Heart right ventricle (tissue), 16 donors: ENCODE measurements around the gene PRLR. TPM values are rescaled to one million over a fixed set of nuclear protein-coding genes. Genes with fewer than 3 reads are reported as not detected.

ENCODE experiments used
- ATAC-seq, 8 donors: fragments of 200-7000 bp; cut with Tn5 transposase; one replicate each; pipeline ENCODE4 v1.9.1; 2020; ENCODE audit warnings: mild to moderate bottlenecking in 8 of 8, moderate library complexity in 8 of 8, moderate number of reproducible peaks in 1 of 8
- DNase-seq, 2 donors: peaks; one replicate each; pipeline ENCODE4 v3.0.0-alpha.2; 2020
- H3K27ac ChIP-seq, 10 donors: fragments of 200-600 bp; sonication (generic) in 2 of 10; one replicate each; pipeline versions ENCODE4 v1.5.0 to v1.8.0; 2020 to 2022; ENCODE audit warnings: mild to moderate bottlenecking in 3 of 10
- H3K27me3 ChIP-seq, 7 donors: fragments of 200-600 bp; one replicate each; pipeline ENCODE4 v1.8.0; 2021 to 2022; ENCODE audit warnings: mild to moderate bottlenecking in 2 of 7
- H3K36me3 ChIP-seq, 9 donors: fragments of 200-600 bp; sonication (generic) in 1 of 9; one replicate each; pipeline versions ENCODE4 v1.5.0 to v1.8.0; 2020 to 2022; ENCODE audit warnings: mild to moderate bottlenecking in 2 of 9
- H3K4me1 ChIP-seq, 9 donors: fragments of 200-600 bp; sonication (generic) in 1 of 9; one replicate each; pipeline versions ENCODE4 v1.5.0 to v1.8.0; 2020 to 2022; ENCODE audit warnings: mild to moderate bottlenecking in 4 of 9
- H3K4me3 ChIP-seq, 10 donors: fragments of 200-600 bp; sonication (generic) in 2 of 10; one replicate each; pipeline versions ENCODE4 v1.5.0 to v1.8.0; 2020 to 2022; ENCODE audit warnings: mild to moderate bottlenecking in 7 of 10, moderate library complexity in 2 of 10
- H3K9me3 ChIP-seq, 11 donors: fragments of 200-600 bp in 10 of 11; sonication (generic) in 2 of 11; one replicate each; pipeline versions ENCODE4 v1.5.0 to v1.8.0; 2013 to 2022; ENCODE audit warnings: mild to moderate bottlenecking in 2 of 11, control low read depth in 1 of 11, moderate library complexity in 1 of 11
- WGBS, 2 donors: extraction: QIAGEN DNeasy Blood & Tissue Kit; methylation state at CpG; one replicate each; pipeline ENCODE4 v1.1.7; 2013; ENCODE audit warnings: inconsistent platforms in 1 of 2; 5-methylcytosine and 5-hydroxymethylcytosine counted together
- intact Hi-C, 10 donors: fragments of 100-400 bp; cut with DNase I; formaldehyde crosslinking; loops; one replicate each; pipeline versions ENCODE4 v1.11.1 to v1.14.2; 2022
- polyA plus RNA-seq, 2 donors: library from polyadenylated mRNA; stranded (reverse); fragments of 200-250 nt; gene quantifications; one replicate each; pipeline ENCODE4 v1.2.3, GENCODE V29; 2013
- total RNA-seq, 10 donors: library from RNA; stranded (reverse); fragmentation: NEBNext Ultra II Directional in 3 of 10; extraction: Animal tissue kit (Norgen Biotek cat#: 25700) in 3 of 10; gene quantifications; one replicate each; pipeline versions ENCODE4 v1.2.1 to v1.2.4, GENCODE V29; 2021 to 2023
- TF ChIP-seq, protein P1 (sequence below), 9 donors: fragments of 200-600 bp; sonication (generic) in 2 of 9; IDR thresholded peaks; one replicate each; pipeline versions ENCODE4 v1.5.0 to v1.8.0; 2021 to 2022; ENCODE audit warnings: antibody characterized with exemption in 9 of 9, mild to moderate bottlenecking in 5 of 9, moderate library complexity in 1 of 9
- donor health status: Arrhythmogenic right ventricular cardiomyopathy.
- donor health status: ischemic (EF 13 %, LVEDD 7.1; RV severe dilation, severe dysfunction).
- donor health status: healthy with polysubstance abuse.
- donor health status: DM: no; HTN: yes; CAD: no.
- donor health status: DM: no; HTN: no; CAD: no.
- donor health status: ischemic (EF 25% LVEDD 6.9; RV normal size, moderate dysfunction).
- donor health status: ischemic (EF 25% LVEDD 5.7; RV mildly dilated, moderate dysfunction).
- donor health status: healthy.
- donor health status: DM: yes; HTN: yes; CAD: no.
- donor health status: Ischemic cardiomyopathy.
- donor health status: ischemic (EF 35%, LVEDD 5.7; RV mildly dilated, moderate dysfunction).
- donor health status: nonischemic (EF 11% LVEDD 7.7; RV severe dilation, severe dysfunction).
- donor health status: DM: yes; HTN: yes; CAD: no.
- donor health status: PGD.
- donor health status: ischemic (EF 29% LVEDD 5.4; RV normal size, mild dysfunction).
- donor health status: nonischemic (EF 23%, LVEDD 6.1; RV moderate dilation, normal function).

PRLR gene
- total and polyA plus RNA-seq, 12 donors = 0.04 to 1.3 (median 0.47) TPM

DNA sequence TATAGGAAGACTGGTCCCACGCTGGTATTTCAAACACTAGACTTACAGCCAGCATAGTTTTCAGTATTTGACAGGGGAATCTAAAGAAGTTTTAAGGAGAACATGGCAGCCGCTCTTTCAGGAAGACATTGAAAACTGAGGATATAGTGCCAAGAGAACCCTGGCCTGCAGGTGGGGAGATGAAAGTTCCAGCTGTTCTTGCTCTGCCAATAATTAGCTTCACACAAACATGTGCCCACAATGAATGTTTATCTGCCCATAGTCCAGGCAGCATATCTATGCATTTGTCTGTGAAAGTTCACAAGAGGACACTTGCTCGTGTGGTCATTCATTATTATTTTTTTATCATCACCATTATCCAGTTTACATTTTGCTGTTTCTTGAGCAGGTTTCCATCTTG, 134.9 kb downstream of the PRLR start:
- TF ChIP-seq, protein P1, sequence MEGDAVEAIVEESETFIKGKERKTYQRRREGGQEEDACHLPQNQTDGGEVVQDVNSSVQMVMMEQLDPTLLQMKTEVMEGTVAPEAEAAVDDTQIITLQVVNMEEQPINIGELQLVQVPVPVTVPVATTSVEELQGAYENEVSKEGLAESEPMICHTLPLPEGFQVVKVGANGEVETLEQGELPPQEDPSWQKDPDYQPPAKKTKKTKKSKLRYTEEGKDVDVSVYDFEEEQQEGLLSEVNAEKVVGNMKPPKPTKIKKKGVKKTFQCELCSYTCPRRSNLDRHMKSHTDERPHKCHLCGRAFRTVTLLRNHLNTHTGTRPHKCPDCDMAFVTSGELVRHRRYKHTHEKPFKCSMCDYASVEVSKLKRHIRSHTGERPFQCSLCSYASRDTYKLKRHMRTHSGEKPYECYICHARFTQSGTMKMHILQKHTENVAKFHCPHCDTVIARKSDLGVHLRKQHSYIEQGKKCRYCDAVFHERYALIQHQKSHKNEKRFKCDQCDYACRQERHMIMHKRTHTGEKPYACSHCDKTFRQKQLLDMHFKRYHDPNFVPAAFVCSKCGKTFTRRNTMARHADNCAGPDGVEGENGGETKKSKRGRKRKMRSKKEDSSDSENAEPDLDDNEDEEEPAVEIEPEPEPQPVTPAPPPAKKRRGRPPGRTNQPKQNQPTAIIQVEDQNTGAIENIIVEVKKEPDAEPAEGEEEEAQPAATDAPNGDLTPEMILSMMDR (IDR thresholded peaks at IDR 0.05) = no peak
- peaks cover 0 to 10% (median 0%) of the 10 kb centered on the region in 7 donors for H3K27me3 ChIP-seq

DNA sequence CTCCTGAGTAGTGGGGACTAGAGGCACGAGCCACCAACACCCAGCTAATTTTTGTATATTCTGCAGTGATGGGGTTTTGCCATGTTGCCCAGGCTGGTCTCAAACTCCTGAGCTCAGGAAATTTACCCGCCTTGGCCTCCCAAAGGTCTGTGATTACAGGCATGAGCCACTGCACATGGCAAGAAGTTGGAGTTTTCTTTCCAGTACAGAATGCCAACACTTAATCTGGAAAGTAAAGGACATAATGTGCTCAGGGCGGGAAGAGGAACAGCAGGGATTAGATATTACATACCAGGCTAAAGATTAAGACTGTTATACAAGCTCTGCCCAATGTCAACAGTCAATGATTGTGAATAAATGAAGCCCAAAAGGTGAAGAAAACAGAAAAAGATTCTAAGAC, 135.3 kb downstream of the PRLR start:
- Histone ChIP-seq H3K27me3 (peaks cover 0 to 10% (median 0%) of the 10 kb centered on the region in 7 donors), H3K36me3 (no peaks in the 10 kb centered on the region), H3K4me3 (no peak overlapping the region), H3K4me1 (no peaks in the 10 kb centered on the region), H3K27ac (no peak overlapping the region), H3K9me3 (no peaks in the 10 kb centered on the region)
- WGBS, 2 donors = 80 to 83% methylated on average over 3 of the region's 3 CpGs
- TF ChIP-seq, protein P1 (IDR thresholded peaks at IDR 0.05) = no peak
- ATAC-seq (no peak), DNase-seq (no peak)
- intact Hi-C loops = loop anchor here in 7 of 10 donors (5.0 to 10.0 kb wide), 5 partner anchors 87 to 832 kb away; no protein-coding TSS in a partner anchor

More for the DNA sequence above, 134.9 kb downstream of the PRLR start:
- DNase-seq (no peak), ATAC-seq (no peak)
- H3K4me3 ChIP-seq = no peak overlapping the region
- intact Hi-C loops = loop anchor here in 4 of 10 donors (10.0 kb wide), 2 partner anchors 89 to 829 kb away; no protein-coding TSS in a partner anchor
- no peak overlapping the region for H3K27ac ChIP-seq
- H3K9me3 ChIP-seq = no peaks in the 10 kb centered on the region
- WGBS, 2 donors = 78 to 90% methylated on average over 3 of the region's 3 CpGs
- no peaks in the 10 kb centered on the region for H3K4me1 ChIP-seq
- no peaks in the 10 kb centered on the region for H3K36me3 ChIP-seq

DNA sequence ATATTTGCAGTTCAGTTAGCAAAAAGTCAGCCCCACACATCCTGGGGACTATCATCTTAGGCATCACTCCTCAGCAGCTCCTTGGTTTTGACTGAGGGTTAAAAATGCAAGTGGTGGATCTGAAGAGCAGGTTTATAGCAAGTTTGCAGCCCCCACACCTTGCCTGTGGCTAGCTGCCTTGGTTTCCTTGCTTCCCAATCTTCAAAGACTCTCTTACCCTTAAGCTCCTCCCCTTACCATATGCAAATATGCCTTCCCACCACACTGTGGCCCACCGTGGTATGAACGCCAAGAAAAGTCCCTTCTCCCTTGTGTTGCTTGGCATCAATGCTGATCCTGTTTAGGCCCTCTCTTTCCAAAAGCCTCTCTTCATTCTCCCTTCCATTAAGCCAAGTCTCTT, 137.6 kb downstream of the PRLR start:
- intact Hi-C loops = loop anchor here in 7 of 10 donors (5.0 to 10.0 kb wide), 5 partner anchors 90 to 835 kb away; no protein-coding TSS in a partner anchor
- ATAC-seq (no peak), DNase-seq (no peak)
- H3K4me1 ChIP-seq = no peaks in the 10 kb centered on the region
- no peak overlapping the region for H3K4me3 ChIP-seq
- H3K36me3 ChIP-seq = no peaks in the 10 kb centered on the region
- no peaks in the 10 kb centered on the region for H3K9me3 ChIP-seq
- 87 to 89% methylated on average over 2 of the region's 2 CpGs for WGBS, 2 donors
- no peak overlapping the region for H3K27ac ChIP-seq
- TF ChIP-seq, protein P1 (IDR thresholded peaks at IDR 0.05) = no peak
- H3K27me3 ChIP-seq = no peaks in the 10 kb centered on the region

DNA sequence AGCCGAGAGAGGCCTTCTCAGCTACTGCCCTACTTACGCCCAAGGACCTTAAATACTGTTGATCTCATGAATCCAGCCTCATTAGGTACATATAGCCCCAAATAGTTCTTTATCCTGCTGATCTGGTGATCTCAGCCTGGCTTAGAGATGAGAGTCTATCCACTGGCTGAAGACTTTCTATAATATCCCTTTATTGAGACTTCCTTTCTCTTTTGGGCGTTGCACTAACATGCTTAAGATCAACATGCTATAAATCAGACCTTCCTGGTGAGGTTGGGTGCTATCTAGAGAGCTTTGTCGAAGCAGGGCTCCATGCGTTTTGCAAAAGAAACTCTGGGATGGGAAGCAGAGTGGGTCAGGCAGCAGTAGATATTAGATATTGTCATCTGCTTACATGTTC, 138.6 kb downstream of the PRLR start:
- Histone ChIP-seq H3K27ac (no peak overlapping the region), H3K4me1 (no peaks in the 10 kb centered on the region), H3K4me3 (no peak overlapping the region), H3K9me3 (no peaks in the 10 kb centered on the region), H3K27me3 (no peaks in the 10 kb centered on the region), H3K36me3 (no peaks in the 10 kb centered on the region)
- WGBS, 2 donors = 81 to 88% methylated on average over 5 of the region's 5 CpGs
- DNase-seq = no peak
- intact Hi-C loops = loop anchor here in 7 of 10 donors (5.0 to 10.0 kb wide), 5 partner anchors 91 to 836 kb away; no protein-coding TSS in a partner anchor
- TF ChIP-seq, protein P1 (IDR thresholded peaks at IDR 0.05) = no peak
- ATAC-seq = no peak
